Measurements from ENCODE around the gene ASCL4.
"Not testable (repeated sequence)": the region's sequence is repeated elsewhere in the genome, so short reads cannot be mapped to it uniquely, and the experiment has no call there.

ASCL4 gene, protein sequence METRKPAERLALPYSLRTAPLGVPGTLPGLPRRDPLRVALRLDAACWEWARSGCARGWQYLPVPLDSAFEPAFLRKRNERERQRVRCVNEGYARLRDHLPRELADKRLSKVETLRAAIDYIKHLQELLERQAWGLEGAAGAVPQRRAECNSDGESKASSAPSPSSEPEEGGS

DNA sequence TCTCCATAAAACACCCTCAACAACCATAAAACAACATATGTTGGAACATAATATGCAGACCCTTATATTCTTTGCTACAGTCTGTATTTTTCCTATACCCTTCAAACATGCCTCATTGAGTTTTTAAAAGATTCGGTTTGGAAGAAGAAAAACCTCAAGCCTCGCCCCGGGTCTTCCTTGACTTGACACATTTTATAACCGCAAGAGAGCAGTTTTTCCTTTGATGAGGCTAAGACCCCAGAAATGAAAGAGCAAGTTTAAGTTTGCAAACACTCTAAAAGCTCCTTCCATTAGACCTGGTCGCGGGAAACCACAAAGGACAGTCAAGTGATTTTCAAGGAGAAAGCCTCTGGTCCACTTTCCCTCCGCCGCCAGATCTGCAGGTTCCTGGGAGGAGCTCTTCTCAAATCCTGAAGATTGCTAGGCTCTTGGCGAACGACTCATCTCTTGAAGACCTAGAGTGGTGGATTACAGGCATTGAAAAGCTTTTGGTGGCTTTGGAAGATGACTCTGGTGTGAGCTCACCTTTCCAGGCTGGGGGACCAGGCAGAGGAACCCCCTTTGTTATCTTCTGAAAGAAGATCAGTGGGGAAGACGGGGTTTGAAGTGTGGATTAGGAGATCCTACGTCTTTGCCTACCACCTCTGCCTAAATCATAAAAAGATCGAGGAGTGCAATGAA, at the start of gene ASCL4:
Gene ASCL4 (plus strand): TSS at position 356 of the 681 bp plus-strand sequence. CDS start 515 bp downstream, outside the sequence.
- DNase-seq = no peak

DNA sequence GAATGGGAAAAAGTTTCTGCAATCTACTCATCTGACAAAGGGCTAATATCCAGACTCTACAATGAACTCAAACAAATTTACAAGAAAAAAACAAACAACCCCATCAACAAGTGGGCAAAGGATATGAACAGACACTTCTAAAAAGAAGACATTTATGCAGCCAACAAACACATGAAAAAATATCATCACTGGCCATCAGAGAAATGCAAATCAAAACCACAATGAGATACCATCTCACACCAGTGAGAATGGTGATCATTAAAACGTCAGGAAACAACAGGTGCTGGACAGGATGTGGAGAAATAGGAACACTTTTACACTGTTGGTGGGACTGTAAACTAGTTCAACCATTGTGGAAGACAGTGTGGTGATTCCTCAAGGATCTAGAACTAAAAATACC, 47.2 kb upstream of the ASCL4 start:
- DNase-seq = not testable (repeated sequence)

DNA sequence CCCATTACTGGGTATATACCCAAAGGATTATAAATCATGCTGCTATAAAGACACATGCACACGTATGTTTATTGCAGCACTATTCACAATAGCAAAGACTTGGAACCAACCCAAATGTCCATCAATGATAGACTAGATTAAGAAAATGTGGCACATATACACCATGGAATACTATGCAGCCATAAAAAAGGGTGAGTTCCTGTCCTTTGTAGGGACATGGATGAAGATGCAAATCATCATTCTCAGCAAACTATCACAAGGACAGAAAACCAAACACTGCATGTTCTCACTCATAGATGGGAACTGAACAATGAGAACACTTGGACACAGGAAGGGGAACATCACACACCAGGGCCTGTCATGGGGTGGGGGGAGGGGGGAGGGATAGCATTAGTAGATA, 46.8 kb upstream of the ASCL4 start:
- not testable (repeated sequence) for DNase-seq

DNA sequence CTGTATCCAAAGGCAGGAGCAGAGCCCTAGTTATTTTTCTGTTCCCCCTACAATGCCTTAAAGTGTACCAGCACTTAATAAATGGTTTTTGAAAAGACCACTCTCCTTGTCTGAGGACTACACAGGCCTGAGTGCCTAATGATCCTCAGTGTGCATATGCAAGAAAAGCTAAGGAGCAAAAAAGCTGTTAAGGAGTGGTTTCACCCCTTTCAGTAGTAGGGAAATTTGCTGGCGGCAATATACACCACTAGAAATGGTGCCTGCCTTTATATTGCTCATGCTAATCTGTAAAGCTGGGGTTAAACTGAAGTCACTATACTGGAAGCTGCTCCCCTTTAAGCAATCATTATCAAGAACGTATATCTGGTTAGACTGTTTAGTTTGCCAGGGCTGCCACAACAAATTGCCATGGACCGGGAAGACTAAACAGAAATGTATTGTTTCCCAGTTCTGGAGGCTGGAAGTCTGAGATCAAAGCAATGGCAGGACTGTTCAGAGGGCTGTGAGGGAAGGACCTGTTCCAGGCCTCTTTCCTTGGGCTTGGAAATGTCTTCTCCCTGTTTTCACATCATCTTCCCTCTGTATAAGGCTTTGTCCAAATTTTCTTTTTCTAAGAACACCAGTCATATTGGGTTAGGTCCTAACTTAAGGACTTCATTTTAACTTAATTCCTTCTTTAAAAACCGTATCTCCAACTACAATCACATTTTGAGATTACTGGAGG, 43.7 kb upstream of the ASCL4 start:
- no peak for DNase-seq

DNA sequence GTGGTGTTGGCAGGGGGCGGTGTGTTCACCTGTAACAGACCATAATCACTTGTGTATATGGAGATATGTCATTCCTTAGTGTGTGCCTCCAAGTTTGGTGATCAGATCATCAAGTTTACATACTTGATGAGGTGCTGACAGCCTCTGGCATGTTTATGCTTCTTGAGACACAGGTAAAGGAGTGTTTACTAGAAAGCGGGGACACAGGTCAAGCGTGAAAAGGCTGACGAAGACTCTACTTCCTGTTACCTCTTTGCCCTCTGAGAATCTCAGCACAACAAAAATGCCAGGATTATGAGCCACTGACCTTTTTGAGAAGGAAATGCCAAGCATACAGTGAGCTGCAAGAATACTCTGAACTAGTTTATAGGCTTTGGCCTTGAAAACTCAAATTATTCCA, 43.1 kb upstream of the ASCL4 start:
- DNase-seq = no peak

DNA sequence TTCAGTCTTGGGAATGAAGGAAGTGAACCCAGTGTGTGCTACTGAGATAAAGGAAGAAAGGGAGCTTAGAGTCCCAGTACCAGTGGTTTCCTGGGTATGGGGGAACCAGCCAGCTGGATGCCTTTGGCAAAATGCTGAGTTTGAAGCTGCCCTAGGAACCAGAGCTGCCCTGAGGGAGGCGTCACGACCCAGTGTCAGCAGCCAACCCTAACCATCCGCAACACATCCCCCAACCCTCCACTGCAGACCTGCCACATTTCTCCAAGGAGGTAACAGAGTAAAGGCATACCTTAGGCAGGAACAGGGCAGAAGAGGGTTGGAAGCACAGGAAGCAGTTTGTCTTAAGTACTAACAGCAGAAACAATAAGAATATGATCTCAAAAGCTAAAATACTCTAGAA, 42.1 kb upstream of the ASCL4 start:
- no peak for DNase-seq

DNA sequence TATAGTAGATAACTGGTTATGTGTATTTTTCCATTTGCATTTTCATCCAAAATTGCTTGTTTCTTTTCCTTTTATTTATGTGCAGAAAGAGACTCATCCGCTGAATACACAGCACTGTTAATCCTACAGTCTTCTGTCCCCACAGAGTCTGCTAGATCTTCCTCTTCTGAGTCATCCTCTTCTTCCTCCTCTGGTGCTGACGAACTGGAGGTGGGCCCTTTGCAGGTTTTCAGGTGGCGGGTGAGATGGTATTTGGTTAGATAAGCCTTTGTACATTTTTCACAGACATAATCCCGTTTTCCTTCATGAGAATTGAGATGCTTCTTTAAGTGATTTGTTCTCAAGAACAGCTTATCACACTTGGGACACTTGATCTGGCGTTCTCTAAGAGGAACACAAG, 40.4 kb upstream of the ASCL4 start:
- DNase-seq = no peak

DNA sequence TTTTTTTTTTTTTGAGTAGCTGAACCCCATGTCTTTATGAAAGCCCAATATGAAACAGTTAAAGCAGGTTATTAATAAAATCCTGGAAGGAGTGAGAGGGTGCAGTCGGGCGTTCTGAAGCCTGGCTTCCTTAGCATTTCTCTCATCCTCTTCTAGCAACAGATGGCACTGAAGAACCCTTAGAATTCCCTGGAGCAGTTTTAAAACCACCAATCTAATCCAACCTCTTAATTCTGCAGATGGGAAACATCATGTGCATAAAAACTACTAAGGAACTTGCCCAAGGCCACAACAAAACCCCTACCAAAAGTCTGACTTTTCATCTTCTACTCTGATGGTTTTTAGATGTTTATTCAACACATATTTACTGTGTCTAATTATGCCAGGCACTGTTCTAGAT, 38.7 kb upstream of the ASCL4 start:
- DNase-seq = no peak

DNA sequence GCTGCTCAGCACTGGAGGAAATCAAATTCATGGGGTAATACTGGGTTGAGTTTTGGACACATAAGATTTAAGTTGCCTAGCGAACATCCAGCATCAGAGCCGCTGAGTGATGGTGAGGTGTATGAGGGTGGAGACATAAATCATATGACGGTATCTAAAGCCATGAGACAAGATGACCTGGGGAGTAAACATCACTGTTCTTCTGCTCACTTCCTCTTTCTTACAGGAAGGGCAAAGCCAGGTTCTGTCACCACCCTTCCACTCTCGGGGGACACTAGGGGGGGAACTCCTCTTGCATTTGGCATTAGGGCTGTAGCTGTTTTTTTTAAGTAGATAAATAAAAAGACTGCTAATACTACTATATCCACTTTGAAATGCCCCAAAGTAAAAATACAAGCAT, 37.6 kb upstream of the ASCL4 start:
- DNase-seq = no peak

DNA sequence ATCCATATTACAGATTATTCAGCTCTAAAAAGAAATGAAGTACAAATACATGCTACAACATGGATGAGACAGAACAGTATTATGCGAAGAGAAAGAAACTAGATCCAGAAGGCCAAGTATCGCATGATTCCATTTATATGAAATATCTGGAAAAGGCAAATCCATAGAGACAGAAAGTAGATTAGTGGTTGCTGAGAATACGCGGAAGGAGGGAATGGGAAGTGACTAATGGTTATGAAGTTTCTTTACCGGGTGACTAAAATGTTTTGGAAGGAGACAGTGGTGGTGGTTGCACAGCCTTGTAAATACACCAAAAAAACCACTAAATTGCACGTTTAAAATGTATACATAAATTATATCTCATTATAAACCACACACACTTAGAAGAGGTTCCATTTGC, 26.0 kb upstream of the ASCL4 start:
- DNase-seq = no peak

DNA sequence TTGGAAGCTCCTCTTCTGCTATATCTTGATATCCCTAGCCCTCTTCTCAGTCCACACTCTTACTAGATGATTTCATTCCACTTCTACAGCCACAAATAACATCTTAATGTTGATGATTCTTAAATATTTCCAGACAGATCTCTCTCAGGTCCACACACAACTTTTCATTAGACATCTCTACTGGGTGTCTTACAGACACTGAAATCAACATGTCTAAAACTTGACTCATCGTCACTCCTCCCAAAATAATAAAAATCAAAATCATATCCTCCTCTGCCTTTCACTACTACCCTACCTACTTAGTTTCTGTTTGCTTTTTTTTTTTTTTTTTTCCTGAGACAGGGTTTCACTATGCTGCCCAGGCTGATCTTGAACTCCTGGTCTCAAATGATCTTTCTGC, 25.4 kb upstream of the ASCL4 start:
- DNase-seq = no peak

DNA sequence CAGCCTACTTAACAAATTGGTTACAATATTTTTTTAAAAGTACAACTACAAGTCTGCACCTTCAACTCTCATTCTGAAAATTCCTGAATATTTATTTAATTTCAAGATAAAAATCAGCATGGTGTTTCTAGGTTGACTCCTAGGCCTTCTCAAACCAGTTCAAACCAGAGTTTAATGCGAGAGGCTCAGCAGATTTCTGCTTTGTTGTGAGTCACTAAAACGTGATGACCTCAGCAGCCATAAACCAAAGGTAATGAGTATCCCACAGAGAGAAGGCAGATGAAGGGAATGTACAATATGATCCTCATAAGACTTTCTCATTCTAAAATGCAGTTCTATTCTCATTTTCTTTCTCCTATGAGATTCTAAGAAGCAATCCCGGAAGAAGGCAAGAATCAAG, 15.1 kb upstream of the ASCL4 start:
- peak in 1 of 2 donors; percentile 33 for DNase-seq

DNA sequence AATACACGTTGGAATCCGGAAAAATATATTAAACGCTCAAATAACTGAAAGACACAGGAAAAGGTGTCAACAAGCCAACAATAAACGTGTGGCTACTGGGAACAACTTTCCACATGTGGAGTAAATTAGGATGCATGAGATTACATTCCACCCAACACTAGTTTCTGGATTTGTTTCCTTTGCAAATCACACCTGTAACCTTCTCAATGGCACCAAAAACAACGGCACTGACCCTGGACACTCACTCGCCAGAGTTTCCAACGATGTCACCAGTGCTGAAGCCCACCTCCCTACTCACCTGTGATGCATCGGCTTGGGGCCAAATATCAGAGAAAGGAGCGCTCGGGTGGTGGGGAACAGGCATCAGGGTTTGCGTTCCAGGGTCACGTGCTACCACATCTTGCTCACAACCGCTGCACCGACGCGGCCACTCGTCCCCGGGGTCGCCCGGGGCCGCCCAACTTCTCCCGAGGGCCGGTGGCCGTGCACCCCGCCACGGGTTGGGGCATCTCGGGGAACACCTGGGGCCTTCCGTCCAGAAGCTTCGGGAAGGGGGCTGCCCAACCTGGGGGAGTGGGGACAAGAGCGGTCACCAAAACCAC, 14.2 kb upstream of the ASCL4 start:
- peak; percentile 17 to 31 for DNase-seq

DNA sequence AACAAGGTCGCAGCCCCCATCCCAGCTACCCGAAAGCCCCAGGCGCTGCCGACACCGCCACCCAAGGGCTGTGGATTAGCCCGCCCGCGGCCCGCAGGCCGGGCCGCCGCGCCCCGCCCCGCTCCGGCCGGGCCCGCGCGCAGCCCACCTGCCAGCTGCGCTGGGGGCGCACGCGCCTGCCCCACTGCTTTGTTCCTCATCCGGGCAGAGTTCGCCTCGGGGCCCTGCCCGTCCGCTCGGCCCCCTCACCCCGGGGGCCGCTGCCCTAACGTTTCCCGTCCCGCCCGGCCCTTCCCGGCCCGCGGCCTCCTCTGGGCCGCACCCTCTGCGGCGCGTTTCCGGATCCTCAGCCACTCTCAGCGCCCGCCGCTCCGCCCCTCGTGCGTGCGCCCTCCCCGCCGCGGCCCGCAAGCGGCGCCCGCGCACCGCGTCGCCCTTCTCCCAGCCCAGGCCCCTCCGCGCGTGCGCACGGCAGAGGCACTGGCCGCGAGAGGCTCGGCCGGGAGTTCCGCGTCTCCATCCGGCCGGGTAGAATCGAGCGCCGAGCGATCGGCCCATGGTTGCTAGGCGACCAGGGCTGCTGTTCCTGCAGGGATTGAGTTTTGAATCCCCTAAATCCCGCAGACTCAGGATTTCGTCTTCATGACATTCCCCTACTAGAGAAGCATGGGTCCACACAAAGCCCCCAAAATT, 13.5 kb upstream of the ASCL4 start, which contains the start of gene PRDM4:
Gene PRDM4 (minus strand): TSS at position 329 of the 693 bp plus-strand sequence. CDS start 622 bp downstream, outside the sequence.
- DNase-seq = peak; percentile 83 to 90

DNA sequence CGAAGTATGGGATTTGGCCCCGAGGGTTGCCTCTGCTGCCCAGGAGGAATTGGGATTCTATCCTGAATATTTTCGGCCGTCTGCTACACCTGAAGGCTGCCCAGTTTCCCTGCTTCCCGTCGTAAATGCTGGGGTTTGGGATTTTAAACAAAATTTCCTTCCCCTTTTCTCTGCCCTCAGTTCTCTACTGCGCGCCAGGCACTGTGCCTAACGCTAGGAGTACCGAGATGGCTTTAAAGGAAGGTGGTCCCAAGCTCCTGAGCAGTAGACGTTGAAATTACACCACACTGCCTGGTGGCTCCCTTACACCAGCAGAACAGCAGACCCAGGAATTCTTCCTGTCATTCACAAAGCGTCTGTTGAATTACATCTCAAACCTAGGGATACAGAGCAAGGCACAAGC, 13.0 kb upstream of the ASCL4 start:
- peak in 1 of 2 donors; percentile 7 for DNase-seq

DNA sequence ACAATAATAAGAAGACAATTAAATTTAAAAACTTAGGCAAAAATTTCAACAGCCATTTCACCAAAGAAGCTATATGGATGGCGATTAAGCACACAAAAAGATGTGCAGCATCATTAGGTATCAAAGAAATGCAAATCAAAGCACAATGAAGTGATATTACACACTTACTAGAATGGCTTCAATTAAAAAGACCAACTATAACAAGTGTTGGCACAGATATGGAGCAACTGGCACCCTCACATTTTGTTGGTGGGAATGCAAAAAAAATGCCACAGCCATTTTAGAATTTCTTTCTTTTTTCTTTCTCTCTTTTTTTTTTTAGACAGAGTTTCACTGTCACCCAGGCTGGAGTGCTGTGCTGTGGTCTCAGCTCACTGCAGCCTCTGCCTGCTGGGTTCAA, 11.6 kb upstream of the ASCL4 start:
- no peak for DNase-seq

DNA sequence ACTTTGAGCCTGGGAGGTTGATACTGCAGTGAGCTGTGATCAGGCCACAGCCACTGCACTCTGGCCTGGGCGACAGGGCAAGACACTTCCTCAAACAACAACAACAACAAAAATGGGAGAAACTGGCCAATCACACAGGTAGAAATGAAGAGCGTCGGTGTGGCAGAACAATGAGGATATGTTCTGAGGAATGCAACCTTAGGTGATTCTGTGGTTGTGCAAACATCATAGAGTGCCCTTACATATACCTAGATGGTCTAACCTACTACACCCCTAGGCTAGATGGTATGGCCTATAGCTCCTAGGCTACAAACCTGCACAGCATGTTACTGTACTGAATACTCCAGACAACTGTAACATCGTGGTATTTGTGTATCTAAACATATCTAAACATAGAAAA, 9.9 kb upstream of the ASCL4 start:
- no peak for DNase-seq

DNA sequence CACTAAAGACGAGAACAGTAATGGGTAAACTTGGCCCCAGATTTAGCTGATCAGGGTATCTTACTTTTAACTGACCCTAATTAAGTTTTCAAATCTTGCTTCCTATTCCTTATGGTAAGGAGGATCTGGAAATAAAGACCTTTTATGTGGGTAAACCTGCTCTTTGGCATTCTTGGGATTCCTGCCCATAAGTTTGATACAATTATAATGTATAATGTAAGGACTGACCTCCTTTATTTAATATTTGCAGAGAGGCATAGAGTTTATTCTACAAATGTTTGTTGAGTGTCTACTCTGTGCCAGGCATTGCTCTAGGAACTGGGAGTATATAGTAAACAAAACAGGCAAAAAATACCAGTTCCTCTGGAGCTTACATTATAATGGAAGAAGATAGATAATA, 9.2 kb upstream of the ASCL4 start:
- no peak for DNase-seq

DNA sequence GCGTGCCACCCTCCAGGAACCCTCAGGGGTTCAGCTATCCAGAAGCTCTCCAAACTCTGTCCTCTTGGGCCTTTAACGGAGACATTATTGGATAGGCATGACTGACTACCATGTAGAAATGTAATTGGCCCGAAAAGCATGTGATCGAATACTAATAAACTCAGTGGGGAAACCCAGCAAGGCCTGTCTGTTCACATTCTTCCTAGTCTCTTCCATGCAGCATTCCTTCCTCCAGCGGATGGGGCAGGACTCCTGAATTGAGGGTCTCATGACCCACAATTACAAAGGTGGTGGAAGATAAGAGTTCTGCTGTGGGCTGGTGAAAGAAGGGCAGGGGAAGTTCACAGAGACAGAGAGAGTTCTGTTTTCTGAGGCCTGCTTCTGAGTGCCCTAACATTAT, 7.0 kb upstream of the ASCL4 start:
- no peak for DNase-seq

DNA sequence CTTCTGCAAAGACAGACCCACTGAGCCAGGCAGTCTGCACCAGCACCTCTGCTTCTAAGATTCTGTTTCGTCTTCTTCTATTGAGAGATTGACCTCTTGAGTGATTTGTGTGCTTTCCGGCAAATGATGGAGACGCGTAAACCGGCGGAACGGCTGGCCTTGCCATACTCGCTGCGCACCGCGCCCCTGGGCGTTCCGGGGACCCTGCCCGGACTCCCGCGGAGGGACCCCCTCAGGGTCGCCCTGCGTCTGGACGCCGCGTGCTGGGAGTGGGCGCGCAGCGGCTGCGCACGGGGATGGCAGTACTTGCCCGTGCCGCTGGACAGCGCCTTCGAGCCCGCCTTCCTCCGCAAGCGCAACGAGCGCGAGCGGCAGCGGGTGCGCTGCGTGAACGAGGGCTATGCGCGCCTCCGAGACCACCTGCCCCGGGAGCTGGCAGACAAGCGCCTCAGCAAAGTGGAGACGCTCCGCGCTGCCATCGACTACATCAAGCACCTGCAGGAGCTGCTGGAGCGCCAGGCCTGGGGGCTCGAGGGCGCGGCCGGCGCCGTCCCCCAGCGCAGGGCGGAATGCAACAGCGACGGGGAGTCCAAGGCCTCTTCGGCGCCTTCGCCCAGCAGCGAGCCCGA, 703 bp downstream of the ASCL4 start:
- no peak for DNase-seq

DNA sequence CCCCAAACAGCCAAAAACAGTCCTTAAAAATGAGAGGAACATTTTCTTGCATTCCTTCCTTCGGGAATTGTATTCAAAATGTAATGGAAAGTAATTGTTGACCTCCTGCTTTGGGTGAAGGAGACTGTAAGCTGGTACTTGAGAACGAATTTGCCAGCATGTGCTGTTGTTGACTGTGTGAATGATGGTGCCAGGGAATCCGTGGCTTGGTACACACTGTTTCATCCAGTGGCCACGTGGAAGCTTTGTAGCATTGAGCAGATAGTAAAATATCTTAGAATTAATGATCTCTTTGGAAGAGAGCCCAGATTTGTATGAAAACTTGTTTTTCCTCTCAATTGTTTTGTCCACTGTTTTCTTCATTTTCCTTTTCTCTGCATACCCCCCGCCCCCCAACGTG, 1.7 kb downstream of the ASCL4 start:
- DNase-seq = no peak

DNA sequence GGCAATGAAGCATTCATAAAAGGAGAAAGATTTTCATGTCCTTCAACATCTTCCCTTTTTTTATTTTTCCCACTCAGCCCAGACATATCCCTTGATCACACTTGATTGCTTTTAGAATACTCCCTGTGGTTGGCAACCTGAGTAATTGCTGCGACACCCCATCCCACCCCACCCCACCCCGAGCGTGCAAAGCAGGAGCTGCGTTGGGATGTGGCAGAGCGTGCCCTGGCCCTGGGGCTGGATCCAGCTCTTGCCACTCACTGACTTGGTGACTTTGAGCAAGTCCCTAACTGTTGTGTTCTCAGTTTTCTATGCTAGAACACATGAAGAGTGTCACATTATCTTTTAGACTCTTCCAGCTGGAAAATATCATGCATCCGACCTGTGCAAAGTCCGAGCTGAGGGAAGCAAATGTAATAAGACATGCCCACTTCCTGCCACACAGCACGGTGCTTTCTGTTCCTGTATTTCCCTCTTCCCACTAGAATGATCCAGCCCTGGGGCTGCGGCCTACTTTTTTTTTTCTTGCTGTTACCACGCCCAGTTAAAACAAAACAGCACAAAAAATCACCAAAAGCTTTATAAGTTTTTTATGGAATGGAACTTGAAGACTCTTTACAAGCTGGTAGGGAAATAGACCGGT, 4.0 kb downstream of the ASCL4 start:
- DNase-seq = no peak
